ENCODE results near the gene LAG3.

Gene LAG3

GRCh38 chr12:6753772-6754356, 18.5 kb upstream of the LAG3 start:
- DNase-seq (ENCODE audit: low spot score) = no peak

- no peak for DNase-seq (ENCODE audit: low spot score)
Observed at GRCh38 chr12:6754411-6754810, 17.9 kb upstream of the LAG3 start.

- DNase-seq (ENCODE audit: low spot score) = no peak
Observed at GRCh38 chr12:6757028-6757690, 15.2 kb upstream of the LAG3 start.

- no peak for DNase-seq (ENCODE audit: low spot score)
Observed at GRCh38 chr12:6758506-6759095, 13.7 kb upstream of the LAG3 start.

GRCh38 chr12:6759741-6760140, 12.6 kb upstream of the LAG3 start:
- no peak for DNase-seq (ENCODE audit: low spot score)

- DNase-seq (ENCODE audit: low spot score) = no peak
Observed at GRCh38 chr12:6763380-6763779, 8.9 kb upstream of the LAG3 start.

- DNase-seq (ENCODE audit: low spot score) = peak; percentile 99
Observed at GRCh38 chr12:6764011-6764828, 8.1 kb upstream of the LAG3 start.

- no peak for DNase-seq (ENCODE audit: low spot score)
Observed at GRCh38 chr12:6765048-6765633, 7.2 kb upstream of the LAG3 start.

- DNase-seq (ENCODE audit: low spot score) = peak; percentile 68
Observed at GRCh38 chr12:6765634-6766581, 6.4 kb upstream of the LAG3 start, which contains the start of gene PTMS. Gene PTMS (plus strand): TSS chr12:6766363. CDS start chr12:6766706, 343 bp downstream.

GRCh38 chr12:6766651-6767349, 5.5 kb upstream of the LAG3 start:
- DNase-seq (ENCODE audit: low spot score) = no peak

- DNase-seq (ENCODE audit: low spot score) = no peak
Observed at GRCh38 chr12:6767353-6768319, 4.7 kb upstream of the LAG3 start.

- DNase-seq (ENCODE audit: low spot score) = no peak
Observed at GRCh38 chr12:6768437-6768914, 3.8 kb upstream of the LAG3 start.

- no peak for DNase-seq (ENCODE audit: low spot score)
Observed at GRCh38 chr12:6768990-6769389, 3.3 kb upstream of the LAG3 start.

- DNase-seq (ENCODE audit: low spot score) = no peak
Observed at GRCh38 chr12:6769666-6770065, 2.7 kb upstream of the LAG3 start.

GRCh38 chr12:6770094-6770493, 2.2 kb upstream of the LAG3 start:
- no peak for DNase-seq (ENCODE audit: low spot score)

- no peak for DNase-seq (ENCODE audit: low spot score)
Observed at GRCh38 chr12:6770600-6770999, 1.7 kb upstream of the LAG3 start.

- DNase-seq (ENCODE audit: low spot score) = no peak
Observed at GRCh38 chr12:6771091-6771495, 1.2 kb upstream of the LAG3 start.

GRCh38 chr12:6771509-6772330, 600 bp upstream of the LAG3 start:
- no peak for DNase-seq (ENCODE audit: low spot score)
